ENCODE data around the gene CALCB.
"Not testable (repeated sequence)": the region's sequence is repeated elsewhere in the genome, so short reads cannot be mapped to it uniquely, and the experiment has no call there.

CALCB gene

GRCh38 chr11:15073361-15074205 lies at the start of gene CALCB:
TSS of gene CALCB (plus strand) at chr11:15073593. CDS start at chr11:15074719, 1,126 bp downstream.
- DNase-seq: peak; percentile 43

GRCh38 chr11:15027011-15027410 lies 46.4 kb upstream of the CALCB start:
- DNase-seq: no peak

GRCh38 chr11:15027956-15028355 lies 45.4 kb upstream of the CALCB start:
- DNase-seq: no peak

GRCh38 chr11:15028379-15028778 lies 45.0 kb upstream of the CALCB start:
- no peak for DNase-seq

- DNase-seq: not testable (repeated sequence)
Observed at GRCh38 chr11:15031945-15032344, 41.4 kb upstream of the CALCB start.

- no peak for DNase-seq
Observed at GRCh38 chr11:15034687-15035267, 38.6 kb upstream of the CALCB start.

GRCh38 chr11:15035283-15035682 lies 38.1 kb upstream of the CALCB start:
- no peak for DNase-seq

- DNase-seq: no peak
Observed at GRCh38 chr11:15038963-15039362, 34.4 kb upstream of the CALCB start.

GRCh38 chr11:15045209-15045608 lies 28.2 kb upstream of the CALCB start:
- DNase-seq: no peak

- no peak for DNase-seq
Observed at GRCh38 chr11:15045891-15046290, 27.5 kb upstream of the CALCB start.

GRCh38 chr11:15046673-15047072 lies 26.7 kb upstream of the CALCB start:
- DNase-seq: not testable (repeated sequence)

- DNase-seq: no peak
Observed at GRCh38 chr11:15048616-15049015, 24.8 kb upstream of the CALCB start.

- DNase-seq: no peak
Observed at GRCh38 chr11:15053191-15053685, 20.2 kb upstream of the CALCB start.

- DNase-seq: no peak
Observed at GRCh38 chr11:15055620-15056356, 17.6 kb upstream of the CALCB start.

GRCh38 chr11:15057329-15057728 lies 16.1 kb upstream of the CALCB start:
- DNase-seq: no peak

- no peak for DNase-seq
Observed at GRCh38 chr11:15059132-15059915, 14.1 kb upstream of the CALCB start.

GRCh38 chr11:15062599-15062998 lies 10.8 kb upstream of the CALCB start:
- no peak for DNase-seq

- DNase-seq: not testable (repeated sequence)
Observed at GRCh38 chr11:15069751-15070150, 3.6 kb upstream of the CALCB start.

- no peak for DNase-seq
Observed at GRCh38 chr11:15071556-15072255, 1.7 kb upstream of the CALCB start.

- DNase-seq: no peak
Observed at GRCh38 chr11:15072551-15073143, 746 bp upstream of the CALCB start.
